GM12864 (cell line): Measurements from ENCODE around the gene TBC1D7.

Experiments used
- DNase-seq: peaks from one replicate; pipeline ENCODE4 v3.0.0-alpha.2; 2011; ENCODE audit warnings: low read depth
- H3K4me3 ChIP-seq: 2 replicates; pipeline ENCODE4 v1.5.1; 2011; ENCODE audit warnings: mild to moderate bottlenecking, low read depth, low read length, control low read depth
- CTCF ChIP-seq: IDR thresholded peaks from 2 replicates; pipeline ENCODE4 v1.5.1; 2011; ENCODE audit warnings: low read depth, mild to moderate bottlenecking, moderate library complexity, low read length, control low read depth, inconsistent platforms; ENCODE audit errors: missing control alignments

TBC1D7 gene

GRCh38 chr6:13328076-13328874, at the start of gene TBC1D7:
TBC1D7 (minus strand) TSS chr6:13328537; CDS start chr6:13326898, 1,639 bp downstream.
- H3K4me3 ChIP-seq, result peak within 1 kb of the TSS; percentile 93
- no peak for DNase-seq
- peak; percentile 20 for TF ChIP-seq CTCF

- TF ChIP-seq CTCF, result no peak
- no peak overlapping the region for H3K4me3 ChIP-seq
- DNase-seq, result no peak
Measured at GRCh38 chr6:13377054-13377758, 48.9 kb upstream of the TBC1D7 start.

- peak; percentile 65 for DNase-seq
- H3K4me3 ChIP-seq, result no peak overlapping the region
- no peak for TF ChIP-seq CTCF
Measured at GRCh38 chr6:13375360-13375878, 47.1 kb upstream of the TBC1D7 start.

- H3K4me3 ChIP-seq, result no peak overlapping the region
- TF ChIP-seq CTCF, result no peak
- no peak for DNase-seq
Measured at GRCh38 chr6:13373919-13374318, 45.6 kb upstream of the TBC1D7 start.

- TF ChIP-seq CTCF, result no peak
- H3K4me3 ChIP-seq, result no peak overlapping the region
- DNase-seq, result no peak
Measured at GRCh38 chr6:13373488-13373886, 45.1 kb upstream of the TBC1D7 start.

- no peak for DNase-seq
- H3K4me3 ChIP-seq, result no peak overlapping the region
- TF ChIP-seq CTCF, result no peak
Measured at GRCh38 chr6:13372688-13373487, 44.6 kb upstream of the TBC1D7 start.
